Adipose tissue (tissue), 3 donors: Measurements from ENCODE around the gene AGPAT3. TPM values are rescaled to one million over a fixed set of nuclear protein-coding genes. Genes with fewer than 3 reads are reported as not detected.

Experiments used
- H3K27ac ChIP-seq: one replicate; pipeline ENCODE4 v1.5.1; 2013; ENCODE audit warnings: low read depth, low read length
- WGBS, 3 donors: extraction: QIAGEN DNeasy Blood & Tissue Kit; methylation state at CpG; one replicate each; pipeline ENCODE4 v1.1.7; 2013; 5-methylcytosine and 5-hydroxymethylcytosine counted together
- polyA plus RNA-seq, 3 donors: library from polyadenylated mRNA; stranded (reverse); fragments of 200-250 nt; gene quantifications; one replicate each; pipeline ENCODE4 v1.2.3, GENCODE V29; 2013
- donor health status: healthy with polysubstance abuse.
- donor health status: Bipolar disorder and iron deficiency.
- donor health status: healthy.

Gene AGPAT3
- polyA plus RNA-seq, 3 donors, result 15.9 to 35.5 (median 16.2) TPM

GRCh38 chr21:43939443-43940328, 74.7 kb downstream of the AGPAT3 start:
- WGBS, 3 donors, result 78 to 87% (median 87%) methylated on average over 30 of the region's 30 CpGs
- no peak overlapping the region for H3K27ac ChIP-seq

- WGBS, 3 donors, result 84 to 92% (median 91%) methylated on average over 21 of the region's 21 CpGs
- no peak overlapping the region for H3K27ac ChIP-seq
Observed at GRCh38 chr21:43940329-43941050, 75.5 kb downstream of the AGPAT3 start.

GRCh38 chr21:43942201-43942600, 77.2 kb downstream of the AGPAT3 start:
- 95 to 97% (median 96%) methylated on average over 19 to 20 of the region's 20 CpGs for WGBS, 3 donors
- no peak overlapping the region for H3K27ac ChIP-seq

- 96 to 97% (median 97%) methylated on average over 13 of the region's 13 CpGs for WGBS, 3 donors
- H3K27ac ChIP-seq, result no peak overlapping the region
Observed at GRCh38 chr21:43942621-43943020, 77.6 kb downstream of the AGPAT3 start.

GRCh38 chr21:43943512-43944077, 78.6 kb downstream of the AGPAT3 start:
- no peak overlapping the region for H3K27ac ChIP-seq
- 89 to 94% (median 92%) methylated on average over 28 to 30 of the region's 30 CpGs for WGBS, 3 donors

GRCh38 chr21:43944078-43944633, 79.1 kb downstream of the AGPAT3 start:
- no peak overlapping the region for H3K27ac ChIP-seq
- WGBS, 3 donors, result 82 to 85% (median 82%) methylated on average over 19 to 20 of the region's 20 CpGs

- H3K27ac ChIP-seq, result no peak overlapping the region
- 80 to 87% (median 86%) methylated on average over 12 of the region's 12 CpGs for WGBS, 3 donors
Observed at GRCh38 chr21:43944757-43945156, 79.7 kb downstream of the AGPAT3 start.

GRCh38 chr21:43948740-43949498, 83.9 kb downstream of the AGPAT3 start:
- no peak overlapping the region for H3K27ac ChIP-seq
- WGBS, 3 donors, result 94 to 98% (median 97%) methylated on average over 6 of the region's 6 CpGs

- H3K27ac ChIP-seq, result no peak overlapping the region
- WGBS, 3 donors, result 86 to 92% (median 87%) methylated on average over 7 of the region's 7 CpGs
Observed at GRCh38 chr21:43949499-43950208, 84.6 kb downstream of the AGPAT3 start.

- WGBS, 3 donors, result 96 to 97% (median 97%) methylated on average over 19 of the region's 19 CpGs
- H3K27ac ChIP-seq, result no peak overlapping the region
Observed at GRCh38 chr21:43950481-43950880, 85.5 kb downstream of the AGPAT3 start.

- WGBS, 3 donors, result 88 to 90% (median 88%) methylated on average over 13 of the region's 13 CpGs
- H3K27ac ChIP-seq, result no peak overlapping the region
Observed at GRCh38 chr21:43950936-43951335, 85.9 kb downstream of the AGPAT3 start.

GRCh38 chr21:43951911-43952703, 87.1 kb downstream of the AGPAT3 start:
- 89 to 93% (median 92%) methylated on average over 27 of the region's 27 CpGs for WGBS, 3 donors
- no peak overlapping the region for H3K27ac ChIP-seq

- no peak overlapping the region for H3K27ac ChIP-seq
- WGBS, 3 donors, result 88 to 91% (median 89%) methylated on average over 17 of the region's 17 CpGs
Observed at GRCh38 chr21:43953021-43953420, 88.0 kb downstream of the AGPAT3 start.

- no peak overlapping the region for H3K27ac ChIP-seq
- WGBS, 3 donors, result 87 to 91% (median 91%) methylated on average over 11 of the region's 11 CpGs
Observed at GRCh38 chr21:43954042-43954441, 89.0 kb downstream of the AGPAT3 start.

- WGBS, 3 donors, result 95 to 97% (median 95%) methylated on average over 19 of the region's 19 CpGs
- no peak overlapping the region for H3K27ac ChIP-seq
Observed at GRCh38 chr21:43954896-43955295, 89.9 kb downstream of the AGPAT3 start.

GRCh38 chr21:43956019-43956669, 91.1 kb downstream of the AGPAT3 start:
- 77 to 86% (median 83%) methylated on average over 11 of the region's 11 CpGs for WGBS, 3 donors
- no peak overlapping the region for H3K27ac ChIP-seq
